ENCODE measurements around the gene CRHR1.
A peak's percentile ranks its signal among the peaks of the same experiment; 100 is the strongest.

Gene CRHR1

DNA sequence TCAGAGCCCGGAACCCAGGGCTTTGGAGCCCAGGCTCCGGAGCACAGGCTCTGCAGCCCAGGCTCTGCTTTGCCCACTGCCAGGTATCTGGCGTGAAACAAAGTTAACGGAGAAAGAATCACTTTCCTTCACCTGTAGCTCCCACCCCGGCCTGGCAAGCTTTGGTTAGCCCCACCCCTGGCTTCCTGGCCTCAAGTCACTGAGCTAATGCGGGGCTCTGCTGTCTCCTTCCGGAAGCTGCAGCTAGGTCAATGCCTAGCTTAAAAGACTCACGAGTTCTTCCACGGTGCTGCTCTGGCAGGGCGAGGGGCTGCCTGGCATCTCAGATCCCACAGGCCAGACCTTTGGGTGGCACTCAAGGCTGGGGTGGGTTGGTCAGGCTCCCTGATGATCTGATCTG, 39.5 kb downstream of the CRHR1 start:
- DNase-seq (ENCODE audit: low spot score) = no peak

DNA sequence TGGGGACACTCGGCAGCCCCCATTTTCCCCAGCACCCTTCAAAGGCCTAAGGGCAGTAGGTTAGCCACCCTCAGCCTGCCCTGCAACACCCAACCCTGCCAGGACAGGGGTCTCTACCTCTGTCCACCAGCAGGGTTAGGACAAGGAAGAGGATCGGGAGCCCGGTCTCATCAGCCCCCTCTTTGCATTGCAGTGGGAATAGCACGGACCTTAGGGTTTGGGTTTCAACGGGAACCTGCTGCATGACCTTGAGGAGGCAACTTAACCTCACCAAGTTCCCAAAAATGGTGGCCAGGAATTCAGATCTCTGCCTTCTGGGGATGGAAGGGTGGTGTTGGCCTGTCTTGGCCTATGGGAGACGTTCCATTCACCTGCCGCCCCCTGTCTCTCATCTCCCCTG, 40.4 kb downstream of the CRHR1 start:
- DNase-seq (ENCODE audit: low spot score) = no peak

DNA sequence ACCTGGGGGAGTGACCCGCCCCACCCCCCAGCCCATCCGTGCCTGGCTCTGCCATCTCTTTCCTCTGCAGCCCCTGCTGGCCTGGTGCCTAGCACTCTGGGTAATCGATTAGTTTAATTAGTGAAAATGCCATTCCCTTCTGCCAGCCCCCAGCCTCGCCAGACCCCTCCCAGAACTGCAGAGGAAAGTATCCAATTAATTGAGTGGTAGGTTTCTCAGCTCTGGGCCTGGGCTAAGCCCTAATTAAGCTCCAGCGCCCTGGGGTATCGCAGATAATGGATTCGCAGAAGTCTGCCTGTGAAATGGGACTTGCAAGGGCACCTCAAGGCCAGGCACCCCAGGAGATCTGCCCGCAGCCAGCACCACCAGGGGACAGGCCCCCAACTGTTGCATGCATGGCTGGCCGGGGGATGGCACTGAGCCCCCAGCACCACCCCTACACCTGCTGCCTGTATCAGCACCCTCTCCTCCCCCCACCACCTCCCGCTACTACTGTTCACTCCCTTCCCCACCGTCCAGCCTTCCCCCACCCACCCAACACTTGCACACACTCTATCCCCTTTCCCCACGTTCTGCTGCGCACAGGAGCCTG, 40.9 kb downstream of the CRHR1 start:
- DNase-seq (ENCODE audit: low spot score) = no peak

DNA sequence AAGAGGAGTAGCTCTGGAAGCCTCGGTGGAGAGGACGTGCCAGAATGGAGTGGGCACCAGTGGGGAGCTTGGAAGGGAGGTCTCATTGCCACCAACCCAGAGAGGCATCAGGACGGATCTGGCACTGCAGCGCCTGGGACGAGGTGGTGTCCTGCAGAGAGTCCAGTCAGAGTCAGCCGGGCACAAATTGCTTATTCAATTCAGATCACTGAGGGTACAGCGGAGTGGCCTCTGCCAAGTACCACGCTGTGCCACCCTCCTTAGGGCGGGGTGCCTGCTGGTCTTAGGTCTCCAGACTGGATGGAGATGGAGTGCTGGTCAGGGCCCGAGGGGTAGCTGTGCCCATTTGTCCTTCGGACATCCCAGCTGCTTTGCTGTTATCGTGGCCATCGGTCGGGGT, 41.7 kb downstream of the CRHR1 start:
- DNase-seq (ENCODE audit: low spot score) = no peak

DNA sequence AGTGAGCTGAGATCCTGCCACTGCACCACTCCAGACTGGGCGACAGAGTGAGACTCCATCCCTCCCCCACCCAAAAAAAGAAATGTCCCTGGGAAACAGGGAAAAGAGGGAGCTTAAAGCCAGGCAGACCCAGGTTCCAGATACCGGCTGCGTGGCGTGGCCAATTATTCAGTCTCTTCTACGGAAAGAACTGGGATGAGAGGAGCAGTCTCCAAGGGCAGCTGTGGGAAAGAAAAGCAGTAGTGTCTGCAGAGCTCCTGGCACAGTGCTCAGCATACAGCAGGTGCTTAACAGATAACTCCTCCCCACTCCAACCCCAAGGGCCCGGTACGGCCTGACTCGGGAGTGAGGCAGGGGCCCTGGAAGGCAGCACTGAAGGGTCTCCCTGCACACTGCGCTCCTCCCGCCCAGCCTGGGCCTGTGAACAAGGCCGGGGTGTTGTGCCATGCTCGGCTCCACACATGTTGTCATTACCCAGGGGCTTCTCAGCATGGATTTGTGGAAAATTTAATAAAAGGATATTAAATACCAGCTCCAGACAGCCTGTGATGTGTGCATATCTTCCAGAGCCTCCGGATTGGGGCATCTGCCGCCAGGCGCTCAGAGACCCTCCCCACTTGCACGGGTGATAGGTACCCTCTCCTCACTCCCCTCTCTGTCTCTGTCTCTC, 42.9 kb downstream of the CRHR1 start:
- no peak for DNase-seq (ENCODE audit: low spot score)

DNA sequence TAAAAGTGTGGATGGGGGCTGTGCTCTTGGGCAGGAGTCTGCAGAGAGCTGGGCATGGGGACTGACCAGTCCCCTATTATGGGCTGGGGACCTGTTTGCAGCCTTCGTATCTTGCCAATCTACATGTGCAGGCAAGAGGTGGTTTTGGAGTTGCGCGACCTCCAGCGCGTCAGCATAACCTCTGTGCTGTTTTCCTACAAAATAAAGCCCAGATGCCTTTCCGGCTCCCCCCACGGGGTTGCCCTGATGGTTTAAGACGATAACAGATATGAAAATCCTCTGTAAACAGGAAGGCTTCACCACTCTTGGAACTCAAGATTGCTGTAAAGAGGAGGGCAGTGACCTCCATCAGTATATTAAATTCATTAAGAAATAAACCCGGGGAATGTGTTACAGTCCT, 44.1 kb downstream of the CRHR1 start:
- DNase-seq (ENCODE audit: low spot score) = no peak

DNA sequence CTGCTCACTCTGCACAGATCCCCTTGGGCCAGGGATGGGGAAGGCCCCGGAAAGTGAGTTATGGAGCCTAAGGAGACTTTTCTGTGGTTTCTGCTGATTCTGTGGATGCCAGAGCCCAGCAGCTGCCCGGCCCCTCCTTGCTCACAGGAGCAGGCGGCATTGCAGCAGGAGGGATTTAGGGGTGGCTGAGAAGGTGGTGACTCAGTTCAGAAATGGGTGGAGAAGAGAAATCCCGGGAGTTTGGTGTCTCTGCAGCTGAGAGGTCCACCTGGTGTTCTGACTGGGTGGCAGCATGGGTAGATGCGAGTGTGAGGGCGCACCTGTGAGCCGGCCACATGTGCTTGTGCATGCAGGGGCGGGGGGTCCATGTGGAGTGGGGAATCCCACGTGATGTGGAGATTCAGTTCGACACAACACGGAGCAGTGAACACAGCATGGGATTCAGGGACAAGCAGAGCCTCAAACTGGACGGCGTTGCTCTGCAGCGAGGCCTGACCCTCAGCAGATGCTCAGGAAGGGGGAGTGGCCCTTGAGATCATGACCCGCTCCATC, 44.5 kb downstream of the CRHR1 start:
- DNase-seq (ENCODE audit: low spot score) = peak; percentile 9

DNA sequence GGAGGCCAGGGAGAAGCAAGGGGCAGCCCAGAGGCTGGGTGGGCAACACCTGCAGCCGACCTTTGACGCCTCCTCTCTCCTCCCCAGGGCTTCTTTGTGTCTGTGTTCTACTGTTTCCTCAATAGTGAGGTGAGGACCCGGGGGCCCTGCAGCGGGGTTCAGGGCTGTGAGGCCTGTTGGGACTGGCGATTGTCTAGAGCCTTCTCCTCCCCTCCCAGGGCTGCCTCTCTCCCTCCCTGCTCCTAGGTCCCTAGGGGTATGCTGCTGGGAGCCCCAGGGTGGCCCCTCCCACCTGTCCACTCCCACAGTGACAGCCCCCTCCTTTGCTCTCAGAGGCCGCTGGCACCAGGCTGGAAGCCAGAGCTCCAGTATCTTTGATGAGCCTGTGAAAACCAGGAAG, 49.8 kb downstream of the CRHR1 start:
- DNase-seq (ENCODE audit: low spot score) = no peak

DNA sequence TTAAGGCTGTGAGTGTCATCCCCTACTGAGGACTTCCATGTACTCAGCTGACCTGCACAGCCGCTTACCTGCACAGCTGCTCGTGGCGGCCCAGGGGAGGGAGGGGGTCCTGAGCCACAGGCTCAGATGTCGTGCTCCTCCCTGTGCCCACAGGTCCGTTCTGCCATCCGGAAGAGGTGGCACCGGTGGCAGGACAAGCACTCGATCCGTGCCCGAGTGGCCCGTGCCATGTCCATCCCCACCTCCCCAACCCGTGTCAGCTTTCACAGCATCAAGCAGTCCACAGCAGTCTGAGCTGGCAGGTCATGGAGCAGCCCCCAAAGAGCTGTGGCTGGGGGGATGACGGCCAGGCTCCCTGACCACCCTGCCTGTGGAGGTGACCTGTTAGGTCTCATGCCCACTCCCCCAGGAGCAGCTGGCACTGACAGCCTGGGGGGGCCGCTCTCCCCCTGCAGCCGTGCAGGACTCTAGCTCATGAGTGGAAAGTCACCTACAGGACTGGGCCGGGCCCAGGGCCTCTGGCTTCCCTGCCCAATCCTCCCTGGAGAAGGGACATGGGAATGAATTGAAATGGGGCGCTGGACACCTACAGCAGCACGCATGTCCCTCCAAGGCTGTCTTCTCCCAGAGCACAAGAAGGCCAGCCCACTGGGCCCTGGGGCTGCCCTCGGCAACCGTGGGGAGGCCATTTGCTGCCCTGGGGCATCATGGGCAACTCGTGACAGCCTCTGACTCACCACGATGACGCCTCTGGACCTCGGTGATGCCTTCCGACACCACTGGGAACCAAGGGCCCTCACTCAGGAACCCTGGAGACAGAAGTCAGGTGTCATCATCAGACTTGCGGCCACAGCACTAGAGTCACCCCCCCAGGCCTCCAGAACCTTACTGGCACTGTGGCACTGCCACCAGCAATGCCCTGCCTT, 50.6 kb downstream of the CRHR1 start:
- peak; percentile 50 for DNase-seq (ENCODE audit: low spot score)

DNA sequence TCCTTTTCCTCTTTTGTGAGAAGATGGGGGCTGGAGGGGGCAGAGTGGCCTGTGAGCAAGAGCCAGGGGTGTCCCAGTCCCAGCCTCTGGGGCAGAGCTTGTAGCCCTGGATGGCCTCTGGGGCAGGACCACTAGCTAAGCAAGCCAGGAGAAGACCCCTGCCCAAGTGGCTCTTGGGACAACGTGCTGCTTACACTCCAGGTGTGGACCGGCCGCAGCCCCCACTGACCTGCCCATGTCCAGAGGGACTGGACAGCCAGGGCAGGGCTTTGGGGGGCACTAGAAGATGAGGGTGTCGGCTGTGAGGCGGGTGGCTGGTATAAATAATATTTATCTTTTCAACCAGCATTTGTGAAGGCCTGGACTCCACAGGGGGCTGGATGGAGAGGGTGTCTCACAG, 51.4 kb downstream of the CRHR1 start:
- no peak for DNase-seq (ENCODE audit: low spot score)

DNA sequence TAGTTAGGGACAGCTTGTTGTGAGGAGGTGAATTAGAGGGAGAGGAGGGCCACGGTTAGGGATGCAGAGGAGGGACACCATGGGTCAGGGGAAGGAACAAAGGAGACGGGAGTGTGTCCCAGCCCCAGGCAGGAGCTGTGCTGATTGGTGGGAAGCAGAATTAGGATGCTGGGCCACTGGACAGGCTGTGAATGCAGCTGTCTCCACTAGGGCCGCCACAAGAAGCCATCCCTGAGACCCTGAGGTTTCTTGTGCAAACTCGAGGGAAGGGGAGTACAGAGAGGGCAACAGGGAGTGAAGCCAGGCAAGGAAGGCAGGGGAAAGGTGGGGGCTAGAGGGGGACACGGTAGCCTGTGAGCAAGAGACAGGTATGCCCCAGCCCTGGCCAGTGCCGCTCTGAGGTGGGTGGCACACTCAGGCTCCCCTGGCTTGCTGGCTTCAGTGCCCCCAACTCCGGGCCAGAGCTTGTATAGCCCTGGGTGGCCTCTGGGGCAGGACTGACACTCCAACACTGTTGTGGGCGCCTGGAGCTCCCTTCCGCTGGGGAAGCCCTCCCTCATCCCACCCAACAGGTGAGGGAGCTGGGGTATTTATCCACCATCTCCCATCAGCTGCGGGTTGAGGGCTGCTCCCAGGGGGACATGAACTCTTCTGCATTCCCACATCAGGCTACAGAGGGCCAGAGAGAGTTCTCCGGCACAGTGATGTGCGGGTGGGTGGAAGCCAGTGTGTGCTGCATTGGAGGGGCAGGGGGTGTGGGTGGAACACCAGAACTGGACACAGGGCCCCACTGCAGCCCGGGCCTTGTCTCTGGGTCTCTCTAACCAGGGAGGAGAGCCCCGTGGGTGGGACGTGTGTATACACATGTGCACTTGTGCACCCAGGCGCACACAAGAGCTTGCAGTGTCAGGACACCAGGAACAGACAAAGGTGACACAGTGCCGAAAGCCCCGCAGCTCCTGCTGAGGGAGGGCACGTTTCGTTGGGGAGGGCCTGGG, 52.2 kb downstream of the CRHR1 start:
- DNase-seq (ENCODE audit: low spot score) = no peak

DNA sequence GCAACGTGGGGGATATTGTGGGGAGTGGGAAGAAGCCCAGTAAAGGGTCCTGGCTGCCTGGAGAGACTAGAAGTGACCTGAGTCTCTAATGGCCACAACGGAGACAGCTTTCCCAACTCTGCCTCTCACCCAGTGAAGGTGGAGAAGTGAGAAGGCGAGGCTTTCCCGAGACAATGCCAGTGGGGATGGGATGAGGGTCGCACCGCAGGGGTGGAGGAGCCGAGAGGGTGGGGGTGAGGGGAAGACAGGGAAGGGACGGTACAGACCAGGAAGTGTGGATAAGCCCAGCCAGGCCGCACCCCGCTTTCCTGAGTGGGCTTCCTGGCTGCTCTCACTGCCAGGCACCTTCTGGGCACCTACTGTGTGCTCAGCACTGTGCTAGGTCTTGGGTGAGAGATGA, 53.1 kb downstream of the CRHR1 start:
- no peak for DNase-seq (ENCODE audit: low spot score)

DNA sequence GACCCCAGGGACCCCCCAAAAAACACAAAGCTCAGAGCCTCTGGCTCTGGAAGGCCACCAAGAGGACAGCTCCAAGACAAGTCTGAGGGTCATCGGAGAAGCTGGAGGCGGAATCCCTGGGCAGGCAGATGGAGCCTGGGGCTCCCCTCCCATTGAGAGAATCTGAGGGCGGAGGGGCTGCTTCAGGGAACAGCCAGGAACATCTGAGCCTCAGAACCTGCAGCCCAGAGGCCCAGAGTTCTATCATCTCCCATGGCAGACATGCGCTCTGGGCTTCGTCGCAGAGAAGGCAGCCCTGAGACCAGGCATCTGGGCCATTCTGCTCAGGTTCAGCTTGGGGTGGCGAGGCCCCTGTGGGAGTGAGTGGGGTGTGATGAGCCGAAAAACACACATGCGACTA, 53.5 kb downstream of the CRHR1 start:
- DNase-seq (ENCODE audit: low spot score) = no peak

DNA sequence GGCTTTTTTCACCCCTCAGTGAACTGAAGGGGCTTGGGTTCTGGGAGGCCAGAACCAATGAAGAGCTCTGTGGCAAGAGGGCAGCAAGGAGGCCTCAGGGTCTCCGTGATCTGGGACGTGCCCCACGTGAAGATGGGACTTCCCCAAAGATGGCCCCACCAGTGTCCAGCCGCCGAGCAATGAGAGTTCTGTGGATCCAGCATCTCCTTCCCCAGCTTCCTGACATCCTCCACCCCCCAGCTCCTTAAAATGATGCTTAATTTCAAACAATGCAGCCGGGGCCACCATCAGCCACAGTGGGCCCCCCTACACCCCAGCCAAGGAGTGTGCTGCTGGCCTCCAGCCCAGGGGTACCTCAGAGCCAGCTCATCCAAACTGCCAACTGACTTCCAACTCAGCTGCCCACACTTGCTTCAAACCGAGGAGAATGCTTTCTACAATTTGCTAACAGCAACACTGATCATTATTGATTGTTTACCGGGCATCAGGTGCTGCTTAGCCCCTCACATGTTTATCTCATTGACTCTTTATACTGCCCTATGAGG, 54.7 kb downstream of the CRHR1 start:
- DNase-seq (ENCODE audit: low spot score) = no peak

DNA sequence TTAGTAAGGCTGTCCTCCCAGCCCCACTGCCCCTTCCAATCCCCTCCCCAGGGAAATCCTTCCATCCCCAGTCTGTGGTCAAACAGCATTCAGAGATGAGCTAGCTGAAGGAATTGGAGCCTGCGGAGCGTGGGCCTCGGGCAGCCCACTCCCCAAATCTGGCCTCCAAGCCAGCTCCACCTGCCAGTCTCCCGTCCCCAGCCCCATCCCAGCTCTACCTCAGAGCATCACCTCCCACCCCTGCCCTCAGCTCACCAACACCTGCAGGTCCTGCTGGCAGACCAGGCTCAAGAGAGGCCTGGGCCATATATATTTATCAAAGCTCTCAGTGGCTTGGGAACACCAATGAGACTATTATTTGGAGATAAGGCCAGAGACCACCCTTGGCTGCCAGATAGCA, 55.3 kb downstream of the CRHR1 start:
- DNase-seq (ENCODE audit: low spot score) = no peak

DNA sequence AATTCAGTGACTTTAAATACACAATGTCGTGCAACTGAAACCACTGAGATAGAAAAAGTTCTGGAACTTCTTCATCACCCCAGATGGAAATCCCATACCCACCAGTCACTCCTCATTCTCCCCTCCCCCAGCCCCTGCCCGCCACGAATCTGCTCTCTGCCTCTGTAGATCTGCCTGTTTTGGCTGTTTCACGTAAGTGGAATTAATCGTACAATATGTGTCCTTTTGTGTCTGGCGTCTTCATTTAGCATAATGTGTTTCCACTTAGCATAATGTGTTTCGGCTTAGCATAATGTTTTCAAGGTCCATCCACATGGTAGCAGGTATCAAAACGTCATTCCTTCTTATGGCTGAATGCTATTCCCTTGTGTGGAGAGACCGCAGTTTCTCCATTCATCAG, 57.1 kb downstream of the CRHR1 start:
- no peak for DNase-seq (ENCODE audit: low spot score)

DNA sequence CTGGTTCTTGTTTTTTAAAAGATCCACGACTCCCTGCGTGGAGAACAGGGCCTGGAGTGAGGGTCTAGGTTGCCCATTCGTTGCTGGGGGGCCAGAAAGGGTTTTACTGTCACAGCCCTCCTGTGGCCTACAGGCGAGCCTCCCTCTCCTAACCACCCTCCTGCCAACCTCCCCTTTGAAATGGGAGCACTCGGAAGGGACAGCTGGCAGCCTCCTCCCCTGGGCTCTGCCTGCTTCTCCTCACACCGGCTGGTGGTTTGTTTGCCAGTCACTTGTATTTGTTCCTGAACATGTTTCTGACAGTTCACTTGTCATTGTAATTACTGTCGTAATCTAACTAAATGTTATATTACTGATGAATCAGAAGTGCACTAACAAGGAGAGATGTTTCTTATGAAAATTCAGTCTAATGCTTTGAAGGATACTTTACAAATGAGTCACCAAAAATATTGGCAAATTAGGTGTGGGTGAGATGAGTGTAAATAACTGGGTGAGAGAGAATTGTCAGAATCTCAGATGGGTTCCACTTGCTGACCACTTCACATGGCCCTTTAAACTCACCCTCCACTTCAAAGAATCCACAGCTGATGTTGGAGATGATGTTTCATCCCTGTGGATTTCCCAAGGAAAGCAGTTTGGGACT, 57.9 kb downstream of the CRHR1 start:
- DNase-seq (ENCODE audit: low spot score) = peak; percentile 7

DNA sequence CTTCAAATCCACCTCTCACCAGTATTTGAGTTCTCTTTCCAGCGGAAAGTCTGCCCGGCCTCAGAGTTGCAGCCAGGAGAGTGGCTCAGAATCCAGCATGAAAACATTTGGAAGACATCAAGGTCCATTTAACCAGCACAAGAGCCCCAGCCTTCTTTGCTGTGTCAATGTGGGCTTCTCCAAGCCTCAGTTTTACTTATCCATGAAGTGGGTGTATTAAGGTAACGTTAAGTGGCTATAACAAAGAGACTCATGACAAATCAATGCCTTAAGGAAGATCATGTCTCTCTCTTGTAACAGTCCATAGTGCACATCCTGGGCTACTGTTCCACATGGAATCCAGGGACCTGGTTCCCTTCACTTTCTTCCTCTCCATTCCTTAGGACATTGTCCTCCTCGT, 59.6 kb downstream of the CRHR1 start:
- no peak for DNase-seq (ENCODE audit: low spot score)

DNA sequence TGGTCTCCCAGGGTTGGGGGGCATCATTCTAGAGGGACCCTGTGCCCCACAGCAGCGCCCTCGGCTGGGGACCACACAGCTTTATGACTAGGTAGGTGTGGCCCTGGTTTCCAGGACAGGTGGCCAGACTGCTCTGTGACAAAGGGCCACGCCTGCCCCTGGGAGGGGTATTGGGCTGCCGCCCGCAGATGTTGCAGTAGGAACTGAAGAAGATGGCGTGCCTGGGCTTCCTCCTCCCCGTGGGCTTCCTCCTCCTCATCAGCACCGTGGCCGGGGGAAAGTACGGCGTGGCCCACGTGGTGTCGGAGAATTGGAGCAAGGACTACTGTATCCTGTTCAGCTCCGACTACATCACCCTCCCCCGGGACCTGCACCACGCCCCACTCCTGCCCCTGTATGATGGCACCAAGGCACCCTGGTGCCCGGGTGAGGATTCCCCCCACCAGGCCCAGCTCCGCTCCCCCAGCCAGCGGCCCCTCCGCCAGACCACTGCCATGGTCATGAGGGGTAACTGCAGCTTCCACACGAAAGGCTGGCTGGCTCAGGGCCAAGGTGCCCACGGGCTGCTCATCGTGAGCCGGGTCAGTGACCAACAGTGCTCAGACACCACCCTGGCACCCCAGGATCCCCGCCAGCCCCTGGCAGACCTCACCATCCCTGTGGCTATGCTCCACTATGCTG, 60.7 kb downstream of the CRHR1 start, which contains the start of gene SPPL2C:
Gene SPPL2C (plus strand): TSS at position 187 of the 681 bp plus-strand sequence. CDS start 26 bp downstream, at position 213.
- no peak for DNase-seq (ENCODE audit: low spot score)

Data from RKO (cell line).